ENCODE data around the gene ETNPPL. TPM values are rescaled to one million over a fixed set of nuclear protein-coding genes. Genes with fewer than 3 reads are reported as not detected.

ETNPPL gene
- polyA plus RNA-seq, 1 of the 3 experiments (the other 2 are of a cell fraction), result not detected

DNA sequence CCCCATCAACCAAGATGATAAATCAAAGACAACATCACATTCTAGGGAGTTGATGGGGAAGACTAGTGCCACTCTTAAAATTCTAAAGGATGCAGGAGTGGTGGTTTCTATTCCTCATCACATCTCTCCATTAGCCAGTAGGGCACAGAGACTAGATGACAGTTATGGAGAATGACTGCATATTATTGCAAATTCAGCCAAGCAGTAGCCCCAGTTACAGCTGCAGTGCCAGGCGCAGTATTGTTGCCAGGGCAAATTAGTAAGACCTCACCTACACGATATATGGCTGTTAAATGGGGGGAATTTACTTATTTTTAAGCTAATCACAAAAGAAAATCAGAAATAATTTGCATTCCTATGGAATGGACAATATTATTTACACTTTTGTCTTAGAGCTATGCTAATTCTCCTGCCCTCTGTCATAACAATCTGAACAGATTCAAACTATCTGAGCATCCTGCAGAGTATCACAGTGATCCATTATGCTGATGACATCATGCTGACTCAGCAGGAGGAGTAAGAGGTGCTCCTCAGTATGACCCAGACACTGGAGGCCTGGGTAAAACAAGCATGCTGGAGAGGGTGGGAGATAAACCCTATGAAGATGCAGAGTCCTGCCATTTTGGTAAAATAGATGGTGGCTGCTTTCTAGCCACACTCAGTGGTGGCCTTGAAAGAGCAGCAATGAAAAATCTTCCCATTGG is 24.7 kb downstream of the ETNPPL start:
- WGBS (ENCODE audit: low lambda C conversion rate), result 9% methylated on average over 2 of the region's 2 CpGs
- TF ChIP-seq ELF1 (IDR thresholded peaks at IDR 0.05) (no peak), JUND (IDR thresholded peaks at IDR 0.05) (no peak), SMC3 (IDR thresholded peaks at IDR 0.05; ENCODE audit: low read depth, low read length) (no peak), FOXM1 (IDR thresholded peaks at IDR 0.05; ENCODE audit: low read depth) (no peak), RCOR1 (IDR thresholded peaks at IDR 0.05; ENCODE audit: low read length) (no peak), SIN3A (IDR thresholded peaks at IDR 0.05; ENCODE audit: borderline replicate concordance, low read depth, low read length) (no peak), CHD2 (IDR thresholded peaks at IDR 0.05; ENCODE audit: low read length, partially characterized antibody) (no peak)
- Histone ChIP-seq H3K27ac (ENCODE audit: low read depth in 2 of 2, low read length in 1 of 2) (no peak overlapping the region), H3K36me3 (replicated peaks in 1 of 2; ENCODE audit: control insufficient read depth in 1 of 2, insufficient read depth in 2 of 2, low read length in 1 of 2) (no peaks in the 10 kb centered on the region), H3K4me3 (ENCODE audit: low read depth in 2 of 2, low read length in 1 of 2) (no peak overlapping the region), H3F3A (replicated peaks; ENCODE audit: insufficient read depth) (no peaks in the 10 kb centered on the region), H2AFZ (ENCODE audit: low read depth) (no peak overlapping the region), H3K9me2 (no peaks in the 10 kb centered on the region), H3K9ac (no peak overlapping the region), H3K4me1 (ENCODE audit: control insufficient read depth in 1 of 2, insufficient read depth in 2 of 2, low read depth in 1 of 2, low read length in 1 of 2) (no peaks in the 10 kb centered on the region), H3K4me2 (no peak overlapping the region), H3K9me3 (no peaks in the 10 kb centered on the region), H3K27me3 (ENCODE audit: insufficient read depth) (no peaks in the 10 kb centered on the region; the same call in 1 of the 2 replicates), H3K79me2 (ENCODE audit: insufficient read depth) (no peaks in the 10 kb centered on the region), H4K20me1 (ENCODE audit: insufficient read depth) (no peaks in the 10 kb centered on the region)
- ChIA-PET CTCF (no interaction called here), POLR2A (no interaction called here)
- no peak for DNase-seq

DNA sequence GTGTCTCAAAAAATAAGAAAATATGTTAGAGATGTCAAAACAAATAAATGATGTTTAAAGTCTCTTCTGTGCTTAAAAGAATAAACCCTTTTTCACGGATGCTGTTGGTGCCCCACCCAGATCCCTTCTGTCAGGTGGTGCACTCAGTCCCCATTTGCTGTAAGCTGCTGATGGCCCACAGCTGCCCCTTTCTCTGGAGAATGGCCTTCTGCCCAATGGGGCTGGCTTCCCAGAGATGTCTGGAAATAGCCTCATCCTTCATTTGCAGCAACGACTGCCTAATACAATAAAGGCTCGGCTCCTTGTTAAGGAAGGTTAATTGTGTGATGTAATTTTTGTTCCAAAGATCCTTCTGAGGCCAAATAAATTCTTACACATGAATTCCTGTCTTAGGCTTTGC is 31.8 kb downstream of the ETNPPL start:
- H3F3A ChIP-seq (replicated peaks; ENCODE audit: insufficient read depth), result no peaks in the 10 kb centered on the region
- H3K9me2 ChIP-seq, result no peaks in the 10 kb centered on the region
- ChIA-PET POLR2A (no interaction called here), CTCF (no interaction called here)
- no peak overlapping the region for H3K9ac ChIP-seq
- no peaks in the 10 kb centered on the region for H3K27me3 ChIP-seq (ENCODE audit: insufficient read depth)
- no peak for DNase-seq
- H2AFZ ChIP-seq (ENCODE audit: low read depth), result no peak overlapping the region
- H3K4me1 ChIP-seq (ENCODE audit: control insufficient read depth in 1 of 2, insufficient read depth in 2 of 2, low read depth in 1 of 2, low read length in 1 of 2), result no peaks in the 10 kb centered on the region
- peaks cover 5% of the 10 kb centered on the region; the same call in 1 of the 2 replicates for H3K9me3 ChIP-seq
- WGBS (ENCODE audit: low lambda C conversion rate), result 2% methylated on average over 3 of the region's 3 CpGs
- H3K79me2 ChIP-seq (ENCODE audit: insufficient read depth), result no peaks in the 10 kb centered on the region
- H3K36me3 ChIP-seq (replicated peaks in 1 of 2; ENCODE audit: control insufficient read depth in 1 of 2, insufficient read depth in 2 of 2, low read length in 1 of 2), result no peaks in the 10 kb centered on the region
- H3K4me3 ChIP-seq (ENCODE audit: low read depth in 2 of 2, low read length in 1 of 2), result no peak overlapping the region
- H4K20me1 ChIP-seq (ENCODE audit: insufficient read depth), result no peaks in the 10 kb centered on the region
- no peak overlapping the region for H3K4me2 ChIP-seq
- TF ChIP-seq SMC3 (IDR thresholded peaks at IDR 0.05; ENCODE audit: low read depth, low read length) (no peak), RCOR1 (IDR thresholded peaks at IDR 0.05; ENCODE audit: low read length) (no peak), SIN3A (IDR thresholded peaks at IDR 0.05; ENCODE audit: borderline replicate concordance, low read depth, low read length) (no peak), FOSL2 (IDR thresholded peaks at IDR 0.05; ENCODE audit: borderline replicate concordance, low read depth) (no peak)
- TF ChIP-seq, protein P1, sequence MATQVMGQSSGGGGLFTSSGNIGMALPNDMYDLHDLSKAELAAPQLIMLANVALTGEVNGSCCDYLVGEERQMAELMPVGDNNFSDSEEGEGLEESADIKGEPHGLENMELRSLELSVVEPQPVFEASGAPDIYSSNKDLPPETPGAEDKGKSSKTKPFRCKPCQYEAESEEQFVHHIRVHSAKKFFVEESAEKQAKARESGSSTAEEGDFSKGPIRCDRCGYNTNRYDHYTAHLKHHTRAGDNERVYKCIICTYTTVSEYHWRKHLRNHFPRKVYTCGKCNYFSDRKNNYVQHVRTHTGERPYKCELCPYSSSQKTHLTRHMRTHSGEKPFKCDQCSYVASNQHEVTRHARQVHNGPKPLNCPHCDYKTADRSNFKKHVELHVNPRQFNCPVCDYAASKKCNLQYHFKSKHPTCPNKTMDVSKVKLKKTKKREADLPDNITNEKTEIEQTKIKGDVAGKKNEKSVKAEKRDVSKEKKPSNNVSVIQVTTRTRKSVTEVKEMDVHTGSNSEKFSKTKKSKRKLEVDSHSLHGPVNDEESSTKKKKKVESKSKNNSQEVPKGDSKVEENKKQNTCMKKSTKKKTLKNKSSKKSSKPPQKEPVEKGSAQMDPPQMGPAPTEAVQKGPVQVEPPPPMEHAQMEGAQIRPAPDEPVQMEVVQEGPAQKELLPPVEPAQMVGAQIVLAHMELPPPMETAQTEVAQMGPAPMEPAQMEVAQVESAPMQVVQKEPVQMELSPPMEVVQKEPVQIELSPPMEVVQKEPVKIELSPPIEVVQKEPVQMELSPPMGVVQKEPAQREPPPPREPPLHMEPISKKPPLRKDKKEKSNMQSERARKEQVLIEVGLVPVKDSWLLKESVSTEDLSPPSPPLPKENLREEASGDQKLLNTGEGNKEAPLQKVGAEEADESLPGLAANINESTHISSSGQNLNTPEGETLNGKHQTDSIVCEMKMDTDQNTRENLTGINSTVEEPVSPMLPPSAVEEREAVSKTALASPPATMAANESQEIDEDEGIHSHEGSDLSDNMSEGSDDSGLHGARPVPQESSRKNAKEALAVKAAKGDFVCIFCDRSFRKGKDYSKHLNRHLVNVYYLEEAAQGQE (IDR thresholded peaks at IDR 0.05; ENCODE audit: low read depth, low read length), result no peak
- TF ChIP-seq, protein P2, sequence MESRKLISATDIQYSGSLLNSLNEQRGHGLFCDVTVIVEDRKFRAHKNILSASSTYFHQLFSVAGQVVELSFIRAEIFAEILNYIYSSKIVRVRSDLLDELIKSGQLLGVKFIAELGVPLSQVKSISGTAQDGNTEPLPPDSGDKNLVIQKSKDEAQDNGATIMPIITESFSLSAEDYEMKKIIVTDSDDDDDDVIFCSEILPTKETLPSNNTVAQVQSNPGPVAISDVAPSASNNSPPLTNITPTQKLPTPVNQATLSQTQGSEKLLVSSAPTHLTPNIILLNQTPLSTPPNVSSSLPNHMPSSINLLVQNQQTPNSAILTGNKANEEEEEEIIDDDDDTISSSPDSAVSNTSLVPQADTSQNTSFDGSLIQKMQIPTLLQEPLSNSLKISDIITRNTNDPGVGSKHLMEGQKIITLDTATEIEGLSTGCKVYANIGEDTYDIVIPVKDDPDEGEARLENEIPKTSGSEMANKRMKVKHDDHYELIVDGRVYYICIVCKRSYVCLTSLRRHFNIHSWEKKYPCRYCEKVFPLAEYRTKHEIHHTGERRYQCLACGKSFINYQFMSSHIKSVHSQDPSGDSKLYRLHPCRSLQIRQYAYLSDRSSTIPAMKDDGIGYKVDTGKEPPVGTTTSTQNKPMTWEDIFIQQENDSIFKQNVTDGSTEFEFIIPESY (IDR thresholded peaks at IDR 0.05; ENCODE audit: borderline replicate concordance, low read depth), result no peak
- H3K27ac ChIP-seq (ENCODE audit: low read depth in 2 of 2, low read length in 1 of 2), result no peak overlapping the region
